ENCODE measurements around the gene DIDO1.

Gene DIDO1

GRCh38 chr20:62951143-62951895 lies 25.0 kb upstream of the DIDO1 start:
- no peak for DNase-seq (ENCODE audit: low spot score)

GRCh38 chr20:62950741-62951140 lies 24.4 kb upstream of the DIDO1 start:
- no peak for DNase-seq (ENCODE audit: low spot score)

- DNase-seq (ENCODE audit: low spot score): no peak
These were observed 23.7 kb upstream of the DIDO1 start for GRCh38 chr20:62949962-62950361.

- no peak for DNase-seq (ENCODE audit: low spot score)
These were observed 23.0 kb upstream of the DIDO1 start for GRCh38 chr20:62949153-62949821.

- DNase-seq (ENCODE audit: low spot score): no peak
These were observed 21.4 kb upstream of the DIDO1 start for GRCh38 chr20:62947532-62948300.

GRCh38 chr20:62946918-62947317 lies 20.6 kb upstream of the DIDO1 start:
- DNase-seq (ENCODE audit: low spot score): no peak

GRCh38 chr20:62945771-62946339 lies 19.6 kb upstream of the DIDO1 start:
- DNase-seq (ENCODE audit: low spot score): no peak

- no peak for DNase-seq (ENCODE audit: low spot score)
These were observed 18.4 kb upstream of the DIDO1 start for GRCh38 chr20:62944746-62945145.

GRCh38 chr20:62944184-62944583 lies 17.9 kb upstream of the DIDO1 start:
- no peak for DNase-seq (ENCODE audit: low spot score)

GRCh38 chr20:62943396-62943795 lies 17.1 kb upstream of the DIDO1 start:
- no peak for DNase-seq (ENCODE audit: low spot score)

GRCh38 chr20:62942456-62942855 lies 16.2 kb upstream of the DIDO1 start:
- no peak for DNase-seq (ENCODE audit: low spot score)

GRCh38 chr20:62941792-62942191 lies 15.5 kb upstream of the DIDO1 start:
- no peak for DNase-seq (ENCODE audit: low spot score)

- no peak for DNase-seq (ENCODE audit: low spot score)
These were observed 14.6 kb upstream of the DIDO1 start for GRCh38 chr20:62940875-62941274.

- DNase-seq (ENCODE audit: low spot score): peak; percentile 73
These were observed 12.0 kb upstream of the DIDO1 start, which contains the start of gene GID8 for GRCh38 chr20:62938105-62938888. GID8 (plus strand) TSS chr20:62938147; CDS start chr20:62941503, 3,356 bp downstream.

GRCh38 chr20:62937268-62938104 lies 11.2 kb upstream of the DIDO1 start:
- peak; percentile 98 for DNase-seq (ENCODE audit: low spot score)

GRCh38 chr20:62935968-62936585 lies 9.8 kb upstream of the DIDO1 start:
- no peak for DNase-seq (ENCODE audit: low spot score)

GRCh38 chr20:62935204-62935967 lies 9.1 kb upstream of the DIDO1 start:
- no peak for DNase-seq (ENCODE audit: low spot score)

- no peak for DNase-seq (ENCODE audit: low spot score)
These were observed 7.7 kb upstream of the DIDO1 start for GRCh38 chr20:62933966-62934365.

- no peak for DNase-seq (ENCODE audit: low spot score)
These were observed 5.2 kb upstream of the DIDO1 start for GRCh38 chr20:62931464-62931863.

All from RKO (cell line).